ELF-1 (cell line): ENCODE results near the gene ASIC2.
A peak's percentile ranks its signal among the peaks of the same experiment; 100 is the strongest.

Experiments
- DNase-seq: peaks from one replicate; pipeline ENCODE4 v3.0.0-alpha.2; 2016; ENCODE audit warnings: low read depth, low spot score

The ASIC2 gene

DNA sequence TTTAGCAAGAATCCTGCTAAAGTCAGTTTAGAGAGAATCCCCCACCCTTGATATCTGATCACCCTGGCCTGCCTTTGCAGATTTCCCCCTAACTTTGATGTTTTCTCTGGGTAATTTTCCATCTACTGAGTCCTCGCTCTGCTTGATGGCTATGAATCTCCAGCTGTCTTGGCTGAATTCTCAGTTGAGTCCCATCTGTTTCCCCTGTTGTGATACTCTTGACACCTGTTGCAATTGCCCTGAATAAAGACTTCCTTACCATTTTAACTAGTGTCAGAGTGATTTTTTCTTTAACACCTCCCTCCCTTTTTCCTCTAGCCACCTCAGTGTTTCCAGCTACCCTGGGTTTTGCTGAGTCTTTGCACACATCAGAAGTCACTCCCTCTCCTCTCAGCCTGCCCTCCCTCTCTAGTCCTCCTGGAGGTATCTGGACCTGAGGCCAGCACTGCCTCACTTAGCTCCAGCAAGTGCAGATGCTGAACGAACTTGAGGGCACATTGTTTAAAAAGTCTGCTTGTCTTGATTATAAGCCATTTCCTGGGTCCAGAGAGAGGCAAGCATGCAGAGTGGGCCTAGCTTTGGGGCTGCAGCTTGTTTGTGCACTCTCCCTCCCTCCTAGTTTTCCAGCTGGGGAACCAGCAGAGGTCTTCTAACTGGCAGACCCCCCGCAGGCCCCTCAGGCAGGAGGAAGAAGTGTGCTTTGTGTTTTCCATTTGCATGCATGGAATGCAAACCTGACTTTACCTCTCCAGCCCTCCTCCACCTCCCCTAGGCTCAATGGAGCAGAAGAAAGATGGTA, 268.2 kb downstream of the ASIC2 start:
- DNase-seq: peak; percentile 17

DNA sequence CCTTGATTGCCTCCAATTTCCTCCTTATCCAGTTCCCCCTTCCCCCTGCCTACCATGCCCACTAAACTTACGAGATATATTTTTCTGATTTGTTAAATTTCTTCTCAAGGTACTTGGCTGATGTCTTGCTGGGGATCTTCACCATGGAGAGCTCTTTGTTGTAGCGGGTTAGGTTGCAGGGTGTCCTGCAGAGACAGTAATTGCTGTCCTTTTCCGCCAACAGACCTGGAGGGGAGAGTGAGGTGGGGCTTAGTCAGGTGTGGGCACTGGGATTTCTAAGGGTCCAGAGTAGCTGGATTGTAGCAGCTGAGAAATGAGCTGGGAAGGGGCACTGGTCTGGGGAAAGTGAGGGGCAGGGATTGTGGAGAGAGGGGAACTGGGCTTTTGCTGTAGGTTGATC, 269.3 kb downstream of the ASIC2 start:
- peak; percentile 41 for DNase-seq

DNA sequence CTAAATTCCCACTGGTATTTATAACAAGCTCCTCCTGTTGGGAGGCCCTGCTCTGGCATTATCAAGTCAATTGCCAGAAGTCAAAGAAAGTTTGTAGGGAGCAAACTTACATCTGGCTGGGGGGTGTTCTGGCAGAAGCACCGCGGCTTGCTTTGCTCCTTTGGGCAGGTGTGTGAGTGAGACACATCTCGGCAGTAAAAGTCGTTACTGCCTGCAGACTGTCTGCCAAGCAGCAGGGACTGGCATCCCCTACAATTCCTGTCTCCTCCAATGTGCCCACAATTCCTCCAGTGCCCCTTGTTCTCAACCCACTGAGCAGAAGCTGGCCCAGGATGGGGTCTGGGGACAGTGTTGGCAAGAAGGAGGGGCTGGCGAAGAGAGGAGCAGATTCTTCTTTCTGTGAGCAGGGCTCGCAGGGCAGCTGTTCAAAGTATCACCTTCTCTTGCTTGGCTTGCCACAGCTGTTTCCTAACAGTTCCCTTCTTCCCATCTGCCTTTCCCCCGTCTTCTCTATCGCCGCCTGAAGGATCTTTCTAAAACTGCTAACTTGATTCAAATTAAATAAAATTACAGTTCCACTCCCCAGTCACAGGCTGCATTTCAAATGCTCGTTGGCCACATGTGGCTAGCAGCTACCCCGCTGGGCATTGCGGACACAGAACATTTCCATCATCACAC, 271.2 kb downstream of the ASIC2 start:
- no peak for DNase-seq

DNA sequence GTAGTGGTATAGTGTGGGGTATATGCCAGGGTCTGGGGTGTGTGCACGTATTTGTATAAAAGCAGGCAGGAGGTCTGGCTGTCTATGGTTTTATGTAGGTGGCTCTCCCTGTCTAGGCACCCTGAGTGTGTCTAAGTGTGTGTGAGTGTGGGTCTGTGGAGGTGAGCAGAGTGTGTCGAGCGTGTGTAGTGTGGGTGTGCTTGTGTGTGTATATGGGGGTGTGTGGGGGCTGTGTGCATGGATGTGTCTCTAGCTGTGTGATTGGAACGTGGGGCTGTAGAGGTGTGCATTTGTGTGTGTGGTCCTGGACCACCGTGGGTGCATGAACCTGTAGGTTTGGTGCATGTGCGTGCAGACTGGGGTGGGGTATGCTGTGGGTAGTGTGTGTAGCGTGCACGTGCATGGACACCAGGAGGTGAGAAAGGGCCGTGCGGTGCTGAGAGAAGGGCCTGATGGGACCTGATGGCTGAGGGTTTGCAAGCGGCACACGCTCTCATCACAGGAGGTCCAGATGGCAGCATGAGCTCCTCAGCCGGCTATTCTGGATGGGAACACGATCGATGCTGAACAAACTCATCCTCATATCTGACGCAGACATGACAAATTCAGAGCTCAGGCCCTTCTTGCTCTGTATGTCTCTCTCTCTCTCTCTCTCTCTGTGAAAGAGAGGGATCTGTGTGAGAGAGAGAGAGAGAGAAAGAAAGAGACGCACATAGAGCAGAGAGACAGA, 273.8 kb downstream of the ASIC2 start:
- no peak for DNase-seq

DNA sequence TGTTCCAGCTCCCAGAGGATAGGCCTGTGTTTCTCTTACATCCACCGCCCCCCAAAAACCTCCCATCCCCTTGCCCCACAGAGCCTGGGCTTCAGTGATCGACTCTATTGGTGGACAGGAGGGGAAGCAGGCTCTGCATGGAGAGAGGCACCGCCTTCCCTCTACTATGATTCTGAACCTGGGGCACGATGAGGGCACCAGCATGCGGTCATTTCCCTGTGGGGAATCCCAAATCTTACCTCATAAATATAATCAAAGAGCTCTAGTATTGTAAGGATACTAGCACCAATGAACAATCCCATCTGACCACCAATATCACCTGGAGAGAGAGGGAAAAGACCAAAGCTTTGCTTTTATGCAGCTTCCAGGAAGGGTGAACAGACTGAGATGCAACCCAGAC, 275.7 kb downstream of the ASIC2 start:
- no peak for DNase-seq

DNA sequence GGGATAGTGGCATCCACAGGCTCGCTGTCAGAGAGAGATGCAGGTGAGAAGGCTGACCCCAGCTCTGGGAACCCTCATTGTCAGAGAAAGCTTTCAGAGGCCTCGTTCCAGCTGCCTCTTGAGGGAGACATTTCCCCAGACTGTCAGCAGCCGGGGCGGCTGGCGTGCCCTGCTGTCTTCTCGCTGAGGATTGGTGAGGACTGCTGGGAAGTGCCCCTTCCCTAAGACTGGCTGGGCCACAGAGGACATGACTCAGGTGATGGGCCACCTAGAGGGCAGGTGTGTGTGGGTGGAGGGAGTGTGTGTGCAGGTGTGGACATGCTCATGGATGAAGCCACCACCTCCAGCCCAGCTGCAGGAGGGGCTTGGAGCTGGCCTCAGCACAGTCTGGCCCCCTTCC, 276.2 kb downstream of the ASIC2 start:
- DNase-seq: no peak

DNA sequence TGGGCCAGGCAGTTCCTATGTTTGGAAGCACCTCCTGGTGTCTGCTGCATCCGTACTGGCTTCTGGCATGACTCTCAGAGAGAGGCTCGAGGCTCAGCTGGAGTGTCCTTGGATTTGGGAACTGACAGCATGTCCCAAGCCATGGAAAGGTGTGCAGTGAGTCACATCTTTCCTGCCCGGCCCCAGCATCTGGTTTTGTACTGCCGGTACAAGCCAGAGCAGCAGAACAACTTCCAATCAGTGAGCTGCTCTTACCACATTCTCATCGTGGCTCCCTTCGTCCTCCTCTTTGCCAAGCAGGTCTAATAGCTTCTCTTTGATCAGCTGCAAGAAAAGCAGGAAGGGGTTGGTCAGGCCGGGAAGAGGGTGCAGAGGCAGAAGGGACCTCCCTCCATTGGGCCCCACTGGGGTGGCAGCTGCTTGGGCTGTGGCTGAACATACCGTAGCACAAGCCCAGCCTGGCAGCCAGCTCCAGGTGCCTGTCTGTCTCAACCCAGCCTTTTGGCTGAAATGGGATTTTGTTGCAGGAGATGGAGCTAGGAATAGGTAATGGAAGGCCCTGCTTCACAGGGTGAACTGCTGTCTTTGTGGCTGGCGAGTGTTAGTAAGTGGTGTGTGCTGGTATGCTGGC, 277.3 kb downstream of the ASIC2 start:
- no peak for DNase-seq

DNA sequence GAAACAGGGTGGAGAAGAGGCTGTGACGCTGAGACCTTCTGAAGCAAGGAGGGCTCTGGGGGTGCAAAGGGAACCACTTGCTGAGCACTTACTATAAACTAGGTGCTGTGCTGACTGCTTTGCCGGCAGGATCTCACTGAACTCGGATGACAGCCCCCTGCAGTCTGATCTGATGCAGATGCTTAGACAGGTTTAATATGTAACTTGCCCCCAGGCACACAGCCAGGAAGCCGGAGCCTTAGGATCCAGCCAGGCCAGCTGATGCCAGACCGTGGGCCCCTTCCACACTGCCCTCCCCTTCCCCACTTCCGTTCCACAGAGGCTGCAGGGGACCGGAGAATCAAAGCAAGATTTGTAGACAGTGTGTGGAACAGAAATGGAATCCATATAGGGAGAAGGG, 278.3 kb downstream of the ASIC2 start:
- no peak for DNase-seq

DNA sequence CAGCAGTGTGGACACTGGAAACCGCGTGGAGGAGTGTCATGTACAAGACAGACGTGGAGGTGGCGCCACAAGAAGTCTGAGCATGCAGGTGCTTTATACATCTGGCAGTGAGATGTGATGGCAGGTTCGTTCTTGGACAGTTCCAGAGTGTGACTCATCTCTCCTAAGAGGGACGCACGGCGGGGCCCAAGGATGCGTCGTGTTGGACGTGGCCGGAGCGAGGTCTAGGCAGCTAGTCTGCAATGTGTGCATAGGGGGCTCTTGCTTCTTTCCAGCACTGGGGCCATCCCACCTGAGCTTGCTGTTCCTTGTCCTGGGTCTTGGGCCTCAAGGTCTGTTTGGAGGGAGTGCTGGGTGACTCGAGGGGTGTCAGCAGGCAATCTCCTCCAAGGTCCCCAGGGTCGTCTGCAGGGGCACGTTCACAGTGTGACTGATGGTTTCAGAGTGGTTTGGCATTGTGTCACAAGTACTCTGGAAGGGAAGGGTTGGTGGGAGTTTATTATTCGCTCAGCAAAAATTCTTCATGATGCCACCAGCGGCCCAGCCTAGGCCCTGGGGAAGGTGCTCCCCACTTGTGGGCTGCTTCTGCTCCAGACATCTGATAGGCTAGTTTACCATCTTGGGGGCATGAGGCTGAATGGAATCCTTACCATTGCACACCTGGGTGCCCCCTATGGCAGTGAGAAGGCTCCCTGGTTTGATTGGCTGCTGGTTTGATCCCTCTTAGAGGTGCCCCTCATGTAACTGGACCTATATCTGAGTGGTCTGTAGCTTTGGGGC, 279.3 kb downstream of the ASIC2 start:
- DNase-seq: no peak

DNA sequence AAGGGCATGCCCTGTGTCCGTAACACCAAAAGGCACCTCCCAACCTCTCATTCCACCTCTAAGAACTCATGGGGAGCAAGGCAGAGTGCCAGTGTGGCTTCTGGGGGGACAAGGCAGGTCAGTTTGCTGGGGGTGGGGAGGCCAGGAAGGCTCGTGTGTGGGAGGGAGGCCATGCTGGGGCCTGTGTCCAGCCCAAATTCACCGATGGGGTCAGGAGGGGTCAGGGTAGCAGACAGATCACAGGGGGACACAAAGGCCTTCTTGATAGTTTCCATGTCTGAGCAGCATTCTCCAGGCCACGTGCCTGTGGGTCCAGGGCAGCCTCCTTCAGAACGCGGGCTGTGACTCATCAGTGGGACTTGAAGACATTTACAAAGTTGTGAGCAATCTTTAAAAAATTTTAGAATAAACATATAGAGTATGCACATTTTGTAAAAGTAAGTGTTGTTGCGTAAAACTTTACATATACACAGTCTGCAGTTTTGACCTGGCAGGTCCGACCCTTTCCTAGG, 280.5 kb downstream of the ASIC2 start:
- no peak for DNase-seq

DNA sequence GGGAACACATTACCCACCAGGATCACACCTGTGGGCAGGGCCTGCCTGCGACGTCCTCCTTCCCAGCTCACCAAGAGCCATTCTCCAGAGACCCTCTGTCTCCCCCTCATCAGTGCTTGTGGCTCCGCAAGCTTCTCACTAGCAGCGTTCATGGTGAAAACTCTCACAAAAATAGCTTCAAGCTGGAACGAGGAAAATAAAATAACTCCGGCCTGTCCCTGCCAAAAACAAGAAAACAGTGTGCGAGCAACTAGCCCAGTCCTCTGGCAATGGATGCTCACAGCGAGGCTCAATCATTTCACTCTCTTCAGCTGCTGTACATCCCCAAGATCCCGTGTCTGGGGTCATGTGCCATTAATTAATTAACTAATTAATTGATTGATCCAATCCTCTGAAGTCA, 283.5 kb downstream of the ASIC2 start:
- DNase-seq: no peak

DNA sequence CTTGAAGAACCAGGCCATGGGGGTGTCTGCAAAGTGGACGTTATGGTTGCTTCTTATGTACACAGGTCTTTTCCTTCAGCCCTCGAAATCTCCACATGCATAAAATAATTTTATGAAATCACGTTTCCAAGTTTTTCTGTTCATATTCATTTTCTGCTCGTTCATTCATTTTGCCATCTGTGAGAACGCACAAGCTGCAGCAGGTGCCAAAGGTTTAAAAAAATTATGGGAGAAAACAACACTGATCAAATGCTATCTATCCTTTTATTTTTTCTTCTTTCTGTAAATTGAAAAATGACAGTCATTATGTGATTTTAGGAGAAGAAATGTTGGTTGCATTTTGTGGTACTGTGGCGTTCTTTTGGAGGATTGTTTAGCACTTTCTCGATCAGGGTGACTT, 285.9 kb downstream of the ASIC2 start:
- no peak for DNase-seq

DNA sequence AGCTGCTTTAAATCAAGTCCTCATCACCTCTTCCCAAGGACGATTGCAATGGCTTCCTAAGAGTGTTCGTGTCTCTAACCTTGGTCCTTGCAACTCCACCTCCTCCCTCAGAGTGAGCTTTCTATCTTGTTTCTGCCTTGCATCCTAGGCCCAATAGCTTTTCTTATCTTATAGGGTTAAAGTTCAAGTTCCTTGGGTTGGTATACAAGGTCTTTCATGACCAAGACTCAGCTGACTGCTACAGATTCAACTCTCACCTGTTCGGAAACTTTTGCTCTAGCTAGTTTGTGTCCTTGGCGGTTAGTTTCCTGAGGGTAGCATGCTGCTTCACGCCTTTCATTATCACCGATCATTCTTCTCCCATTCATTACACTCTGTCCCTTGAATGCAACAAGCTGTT, 290.8 kb downstream of the ASIC2 start:
- DNase-seq: no peak

DNA sequence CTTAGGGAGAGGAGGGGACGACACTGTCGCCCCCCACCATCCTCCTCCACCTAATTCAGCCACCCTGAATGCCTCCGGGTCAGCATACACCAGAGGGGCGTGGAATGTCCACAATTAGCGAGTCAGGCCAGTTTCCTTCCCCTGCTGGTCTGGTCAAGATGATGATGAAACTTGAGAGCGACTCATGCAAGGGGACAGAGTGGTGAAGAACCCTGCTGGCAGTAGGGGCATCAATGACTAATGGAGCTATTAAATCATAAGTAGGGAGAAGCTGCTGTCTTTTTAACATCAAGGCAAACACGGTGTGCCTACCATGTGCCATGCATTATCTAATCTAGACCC, 294.2 kb downstream of the ASIC2 start:
- DNase-seq: no peak

DNA sequence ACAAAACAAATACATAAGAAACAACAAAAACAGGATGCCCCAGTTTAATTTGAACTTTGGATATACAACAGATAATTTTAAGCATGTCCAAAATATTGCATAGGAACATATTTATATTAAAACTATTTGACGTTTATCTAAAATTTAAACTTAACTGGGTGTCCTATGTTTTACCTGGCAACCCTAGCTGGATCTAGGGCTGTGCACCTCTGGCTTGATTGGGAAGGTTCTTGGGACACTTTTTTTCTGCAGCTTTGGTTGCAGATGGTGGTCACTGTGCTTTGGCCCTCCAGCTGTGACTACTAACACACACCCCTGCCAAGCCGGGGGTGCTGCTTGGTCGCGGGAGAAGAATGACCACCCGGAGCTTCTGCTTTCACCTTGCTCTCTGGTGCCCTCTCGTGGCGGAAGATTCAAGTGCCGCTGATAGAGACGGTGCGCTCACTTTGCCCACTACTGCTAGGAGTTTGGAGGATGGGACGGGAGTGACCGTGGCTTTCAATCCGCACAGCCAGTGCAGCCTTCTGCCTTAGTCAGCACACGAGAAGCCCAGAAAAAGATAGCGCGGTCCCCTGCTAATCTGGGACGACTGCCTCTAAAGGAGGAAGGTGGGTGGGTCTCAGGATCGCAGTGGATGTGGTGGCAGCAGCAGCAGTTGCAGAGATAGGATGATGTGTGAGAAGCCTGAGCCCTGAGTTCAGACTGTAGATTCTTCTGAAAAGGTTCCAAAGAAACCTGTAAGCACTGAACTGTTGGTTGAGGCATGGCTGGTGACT, 294.8 kb downstream of the ASIC2 start:
- DNase-seq: peak; percentile 85

DNA sequence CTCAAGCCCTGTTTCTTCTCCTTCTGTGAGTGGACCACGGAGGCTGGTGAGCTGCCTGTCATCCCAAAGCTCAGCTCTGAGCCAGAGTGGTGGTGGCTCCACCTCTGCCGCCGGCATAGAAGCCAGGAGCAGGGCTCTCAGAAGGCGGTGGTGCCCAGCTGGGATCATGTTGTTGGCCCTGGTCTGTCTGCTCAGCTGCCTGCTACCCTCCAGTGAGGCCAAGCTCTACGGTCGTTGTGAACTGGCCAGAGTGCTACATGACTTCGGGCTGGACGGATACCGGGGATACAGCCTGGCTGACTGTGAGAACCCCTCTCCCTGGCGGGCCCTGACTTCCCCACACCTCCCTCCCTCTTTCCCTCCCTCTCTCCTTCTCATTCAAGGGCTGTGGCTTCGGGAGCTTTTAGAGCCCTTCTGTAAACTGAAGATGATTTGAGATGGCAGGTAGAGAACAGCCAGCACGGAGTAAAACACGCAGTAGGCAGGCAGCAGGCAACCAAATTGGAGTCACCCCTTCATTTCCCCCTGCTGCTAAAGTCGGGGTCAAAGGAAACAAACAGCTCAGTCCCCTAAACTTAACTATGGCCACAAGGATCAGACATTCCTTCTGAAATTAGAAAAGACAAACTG, 297.6 kb downstream of the ASIC2 start:
- DNase-seq: no peak

DNA sequence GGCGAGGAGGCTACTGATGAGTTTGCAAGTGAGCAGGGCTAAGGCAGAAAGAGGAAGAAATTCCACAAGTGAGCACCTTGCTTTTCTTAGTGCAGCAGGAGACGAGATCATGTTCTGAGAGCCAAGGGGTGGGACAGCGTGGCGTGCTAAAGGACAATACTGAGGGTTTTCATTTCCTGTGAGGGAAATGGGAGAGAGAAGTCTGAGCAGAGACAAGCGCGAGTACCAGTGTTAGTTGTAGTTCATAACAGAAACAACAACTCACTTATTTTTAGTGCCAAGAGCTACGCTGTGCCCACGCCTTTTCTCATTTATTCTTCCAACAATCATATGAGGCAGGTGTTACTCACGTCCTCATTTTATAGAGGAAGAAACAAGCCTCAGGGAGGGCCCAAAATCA, 299.1 kb downstream of the ASIC2 start:
- DNase-seq: no peak

DNA sequence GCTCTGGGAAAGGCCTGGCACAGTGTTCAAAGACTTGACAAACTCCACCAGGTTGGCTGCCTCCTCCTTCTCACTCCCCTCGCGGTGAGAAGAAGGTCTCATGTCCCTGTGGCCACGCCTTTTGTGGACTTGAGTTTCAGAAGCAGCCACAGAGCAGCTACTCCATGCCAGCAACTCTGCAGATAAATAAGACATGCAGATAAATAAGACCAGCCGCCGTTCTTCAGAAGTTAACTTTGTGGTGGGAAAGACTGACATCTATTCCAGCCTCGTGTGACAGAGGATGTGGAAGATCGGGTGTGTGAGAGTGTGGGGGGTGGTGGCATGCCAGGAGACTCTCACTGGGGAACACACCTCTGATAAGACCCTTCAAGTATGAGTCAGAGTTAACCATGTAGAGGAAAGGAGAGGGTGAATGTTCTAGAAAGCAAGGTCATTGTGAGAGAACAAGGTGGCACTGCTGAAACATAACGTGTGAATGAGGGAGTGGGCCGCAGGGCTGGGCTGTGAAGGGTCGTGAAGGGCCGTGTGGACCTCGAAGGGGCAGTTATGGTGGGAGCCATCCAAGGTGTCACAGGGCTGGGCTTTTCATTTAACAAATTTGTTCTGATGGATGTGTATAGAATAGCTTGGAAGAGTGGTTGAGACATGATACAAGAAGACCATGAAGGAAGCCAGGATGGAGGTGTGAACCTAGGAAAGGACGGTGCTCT, 300.6 kb downstream of the ASIC2 start:
- DNase-seq: no peak

DNA sequence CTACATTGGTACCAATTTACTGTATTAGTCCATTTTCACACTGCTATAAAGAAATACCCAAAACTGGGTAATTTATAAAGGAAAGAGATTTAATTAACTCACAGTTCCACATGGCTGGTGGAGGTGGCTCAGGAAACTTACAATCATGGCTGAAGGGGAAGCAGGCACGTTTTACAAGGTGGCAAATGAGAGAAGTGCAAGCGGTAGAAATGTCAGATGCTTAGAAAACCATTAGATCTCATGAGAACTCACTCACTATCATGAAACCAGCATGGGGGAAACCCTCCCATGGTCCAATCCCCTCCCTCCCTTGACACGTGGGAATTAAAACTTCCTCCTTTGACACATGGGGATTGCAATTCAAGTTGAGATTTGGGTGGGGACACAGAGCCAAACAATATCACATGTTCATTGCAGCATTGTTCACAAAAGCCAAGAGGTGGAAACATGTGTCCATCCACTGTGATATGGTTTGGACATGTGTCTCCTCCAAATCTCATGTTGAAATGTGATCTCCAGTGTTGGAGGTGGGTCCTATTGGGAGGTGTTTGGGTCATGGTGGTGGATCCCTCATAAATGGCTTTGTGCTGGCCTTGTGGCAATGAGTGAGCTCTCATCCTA, 304.5 kb downstream of the ASIC2 start:
- DNase-seq: no peak
